ENCODE results near the gene DARS1. TPM values are rescaled to one million over a fixed set of nuclear protein-coding genes. Genes with fewer than 3 reads are reported as not detected.
"Not testable (repeated sequence)": the region's sequence is repeated elsewhere in the genome, so short reads cannot be mapped to it uniquely, and the experiment has no call there.

The DARS1 gene
- polyA plus RNA-seq, 1 donor (not counting 4 experiments of a cell fraction or from before 2014, with no cell fraction given): 129 TPM

DNA sequence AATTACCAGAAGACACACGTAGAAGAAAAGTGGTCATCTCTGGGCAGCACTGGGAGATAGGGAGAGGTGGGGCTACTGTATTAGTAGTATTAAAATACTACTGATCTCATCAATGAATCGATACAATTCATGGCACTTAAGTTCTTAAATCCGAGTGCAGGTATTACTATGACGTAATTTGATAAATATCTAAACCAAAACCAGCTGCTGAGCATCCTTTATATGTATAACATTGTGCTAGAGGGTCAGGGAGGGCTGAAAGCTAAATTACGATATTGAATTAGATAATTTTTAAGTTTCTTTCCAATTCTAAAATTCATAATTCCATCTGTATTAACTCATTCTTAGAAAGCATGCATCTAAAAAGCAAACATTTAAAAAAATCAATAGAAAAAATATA, 25.3 kb downstream of the DARS1 start:
- Histone ChIP-seq H3K36me3 (ENCODE audit: control insufficient read depth in 2 of 2, extremely low read depth in 1 of 2, insufficient read depth in 2 of 2, low read length in 2 of 2) (peaks cover 3 to 11% of the 10 kb centered on the region in 2 experiments), H3K9me3 (ENCODE audit: control insufficient read depth, low read depth, low read length) (no peaks in the 10 kb centered on the region), H3K9me1 (ENCODE audit: control insufficient read depth, extremely low read depth, insufficient read depth, low read length) (no peaks in the 10 kb centered on the region), H3K4me1 (ENCODE audit: control insufficient read depth, extremely low read depth, insufficient read depth, low read length) (no peaks in the 10 kb centered on the region), H3K27me3 (ENCODE audit: control insufficient read depth, extremely low read depth, insufficient read depth, low read length) (no peaks in the 10 kb centered on the region), H2AFZ (ENCODE audit: control insufficient read depth, low read length) (no peak overlapping the region), H3K27ac (ENCODE audit: control insufficient read depth, insufficient read depth, low read length) (no peak overlapping the region), H3K79me2 (ENCODE audit: control insufficient read depth, insufficient read depth, low read length) (peaks cover 24% of the 10 kb centered on the region), H3K9ac (ENCODE audit: control insufficient read depth, extremely low read depth, insufficient read depth, low read length) (no peak overlapping the region), H3K4me3 (ENCODE audit: control insufficient read depth in 2 of 3, extremely low read depth in 1 of 3, insufficient read depth in 2 of 3, low read depth in 1 of 3, low read length in 3 of 3) (no peak overlapping the region), H4K20me1 (ENCODE audit: control insufficient read depth, extremely low read depth, insufficient read depth, low read length) (no peaks in the 10 kb centered on the region), H3K4me2 (ENCODE audit: control insufficient read depth, extremely low read depth, insufficient read depth, low read depth, low read length) (no peak overlapping the region)
- TF ChIP-seq, protein P1, sequence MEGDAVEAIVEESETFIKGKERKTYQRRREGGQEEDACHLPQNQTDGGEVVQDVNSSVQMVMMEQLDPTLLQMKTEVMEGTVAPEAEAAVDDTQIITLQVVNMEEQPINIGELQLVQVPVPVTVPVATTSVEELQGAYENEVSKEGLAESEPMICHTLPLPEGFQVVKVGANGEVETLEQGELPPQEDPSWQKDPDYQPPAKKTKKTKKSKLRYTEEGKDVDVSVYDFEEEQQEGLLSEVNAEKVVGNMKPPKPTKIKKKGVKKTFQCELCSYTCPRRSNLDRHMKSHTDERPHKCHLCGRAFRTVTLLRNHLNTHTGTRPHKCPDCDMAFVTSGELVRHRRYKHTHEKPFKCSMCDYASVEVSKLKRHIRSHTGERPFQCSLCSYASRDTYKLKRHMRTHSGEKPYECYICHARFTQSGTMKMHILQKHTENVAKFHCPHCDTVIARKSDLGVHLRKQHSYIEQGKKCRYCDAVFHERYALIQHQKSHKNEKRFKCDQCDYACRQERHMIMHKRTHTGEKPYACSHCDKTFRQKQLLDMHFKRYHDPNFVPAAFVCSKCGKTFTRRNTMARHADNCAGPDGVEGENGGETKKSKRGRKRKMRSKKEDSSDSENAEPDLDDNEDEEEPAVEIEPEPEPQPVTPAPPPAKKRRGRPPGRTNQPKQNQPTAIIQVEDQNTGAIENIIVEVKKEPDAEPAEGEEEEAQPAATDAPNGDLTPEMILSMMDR (optimal IDR thresholded peaks at IDR 0.05 in 1 of 3, IDR thresholded peaks at IDR 0.05 in 1 of 3, conservative IDR thresholded peaks at IDR 0.05 in 1 of 3; ENCODE audit: extremely low read depth in 1 of 3, insufficient read depth in 2 of 3, low read length in 3 of 3): no peak
- TF ChIP-seq EZH2 (IDR thresholded peaks at IDR 0.05; ENCODE audit: low read length): no peak
- dilution Hi-C loops (cut with MboI; ENCODE audit: extremely low pct_ligation_motif_present, low sequenced_read_pairs): no loop called here
- DNase-seq (ENCODE audit: low read depth, low spot score) (no peak), FAIRE-seq (no peak)

- Histone ChIP-seq H3K79me2 (ENCODE audit: control insufficient read depth, insufficient read depth, low read length) (peaks cover 22% of the 10 kb centered on the region), H3K36me3 (ENCODE audit: control insufficient read depth in 2 of 2, extremely low read depth in 1 of 2, insufficient read depth in 2 of 2, low read length in 2 of 2) (peaks cover 3 to 11% of the 10 kb centered on the region in 2 experiments)
- H3K27me3 ChIP-seq (ENCODE audit: control insufficient read depth, extremely low read depth, insufficient read depth, low read length); H3K9ac ChIP-seq (ENCODE audit: control insufficient read depth, extremely low read depth, insufficient read depth, low read length); DNase-seq (ENCODE audit: low read depth, low spot score); H4K20me1 ChIP-seq (ENCODE audit: control insufficient read depth, extremely low read depth, insufficient read depth, low read length); H3K4me2 ChIP-seq (ENCODE audit: control insufficient read depth, extremely low read depth, insufficient read depth, low read depth, low read length); H2AFZ ChIP-seq (ENCODE audit: control insufficient read depth, low read length); H3K27ac ChIP-seq (ENCODE audit: control insufficient read depth, insufficient read depth, low read length); H3K4me1 ChIP-seq (ENCODE audit: control insufficient read depth, extremely low read depth, insufficient read depth, low read length); FAIRE-seq; H3K9me1 ChIP-seq (ENCODE audit: control insufficient read depth, extremely low read depth, insufficient read depth, low read length); H3K4me3 ChIP-seq (ENCODE audit: control insufficient read depth in 2 of 3, extremely low read depth in 1 of 3, insufficient read depth in 2 of 3, low read depth in 1 of 3, low read length in 3 of 3); H3K9me3 ChIP-seq (ENCODE audit: control insufficient read depth, low read depth, low read length); dilution Hi-C loops (cut with MboI; ENCODE audit: extremely low pct_ligation_motif_present, low sequenced_read_pairs): not testable (repeated sequence)
These were observed 26.5 kb downstream of the DARS1 start for GRCh38 chr2:135958927-135959326.

DNA sequence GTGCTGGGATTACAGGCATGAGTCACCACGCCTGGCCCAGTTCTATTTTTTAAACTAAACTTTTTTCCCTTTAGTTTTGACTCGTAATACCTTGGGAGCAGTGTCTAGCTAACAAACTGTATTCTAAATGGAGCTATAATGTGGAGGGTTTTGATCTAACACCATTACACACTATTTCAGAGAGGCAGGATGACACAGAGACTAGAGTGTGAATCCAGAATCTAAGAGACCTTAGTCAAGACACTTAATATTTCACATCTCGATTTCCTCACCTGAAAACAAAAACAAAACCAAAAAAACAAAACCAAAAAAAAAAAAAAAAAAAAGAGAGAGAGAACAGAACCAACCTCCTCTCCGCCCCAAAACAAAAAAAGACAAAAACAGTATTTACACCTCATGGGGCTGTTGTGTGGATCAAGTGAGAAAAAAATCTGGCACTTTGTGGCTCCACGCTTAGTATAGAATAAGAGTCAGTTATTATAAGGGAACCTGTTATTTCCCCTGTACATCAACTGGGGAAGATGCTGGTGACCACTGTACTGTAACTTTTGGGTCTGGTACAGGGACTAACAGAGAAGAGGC, 31.3 kb downstream of the DARS1 start:
- no peak for TF ChIP-seq EZH2 (IDR thresholded peaks at IDR 0.05; ENCODE audit: low read length)
- TF ChIP-seq, protein P1 (optimal IDR thresholded peaks at IDR 0.05 in 1 of 3, IDR thresholded peaks at IDR 0.05 in 1 of 3, conservative IDR thresholded peaks at IDR 0.05 in 1 of 3; ENCODE audit: extremely low read depth in 1 of 3, insufficient read depth in 2 of 3, low read length in 3 of 3): no peak
- Histone ChIP-seq H3K9me3 (ENCODE audit: control insufficient read depth, low read depth, low read length) (no peaks in the 10 kb centered on the region), H4K20me1 (ENCODE audit: control insufficient read depth, extremely low read depth, insufficient read depth, low read length) (no peaks in the 10 kb centered on the region), H2AFZ (ENCODE audit: control insufficient read depth, low read length) (no peak overlapping the region), H3K4me2 (ENCODE audit: control insufficient read depth, extremely low read depth, insufficient read depth, low read depth, low read length) (no peak overlapping the region), H3K9ac (ENCODE audit: control insufficient read depth, extremely low read depth, insufficient read depth, low read length) (no peak overlapping the region), H3K4me3 (ENCODE audit: control insufficient read depth in 2 of 3, extremely low read depth in 1 of 3, insufficient read depth in 2 of 3, low read depth in 1 of 3, low read length in 3 of 3) (no peak overlapping the region), H3K27me3 (ENCODE audit: control insufficient read depth, extremely low read depth, insufficient read depth, low read length) (no peaks in the 10 kb centered on the region), H3K9me1 (ENCODE audit: control insufficient read depth, extremely low read depth, insufficient read depth, low read length) (no peaks in the 10 kb centered on the region), H3K4me1 (ENCODE audit: control insufficient read depth, extremely low read depth, insufficient read depth, low read length) (peaks cover 6% of the 10 kb centered on the region), H3K27ac (ENCODE audit: control insufficient read depth, insufficient read depth, low read length) (no peak overlapping the region), H3K79me2 (ENCODE audit: control insufficient read depth, insufficient read depth, low read length) (peaks cover 17% of the 10 kb centered on the region), H3K36me3 (ENCODE audit: control insufficient read depth in 2 of 2, extremely low read depth in 1 of 2, insufficient read depth in 2 of 2, low read length in 2 of 2) (peaks cover 3 to 9% of the 10 kb centered on the region in 2 experiments)
- dilution Hi-C loops (cut with MboI; ENCODE audit: extremely low pct_ligation_motif_present, low sequenced_read_pairs): no loop called here
- no peak for DNase-seq (ENCODE audit: low read depth, low spot score)
- FAIRE-seq: no peak

Data from keratinocyte (primary cell).